HepG2 (cell line): ENCODE results near the gene GPATCH4. TPM values are rescaled to one million over a fixed set of nuclear protein-coding genes. Genes with fewer than 3 reads are reported as not detected.

Experiments
- AFF4 ChIP-seq: sonication (generic); formaldehyde crosslinking; IDR thresholded peaks from 2 replicates; pipeline ENCODE4 v1.4.0; 2020; ENCODE audit warnings: missing genetic modification reagents
- POLR2A ChIP-seq, 2 experiments: IDR thresholded peaks; 2 replicates each; pipeline ENCODE4 v1.6.1; 2011; ENCODE audit warnings: low read depth in 2 of 2, low read length in 2 of 2, mild to moderate bottlenecking in 1 of 2, moderate library complexity in 1 of 2; ENCODE audit not compliant: insufficient read depth in 1 of 2
- PRDM15 ChIP-seq: sonication (generic); formaldehyde crosslinking; IDR thresholded peaks from 2 replicates; pipeline ENCODE4 v1.4.0; 2020; ENCODE audit warnings: missing genetic modification reagents
- RFXAP ChIP-seq: sonication (generic); formaldehyde crosslinking; IDR thresholded peaks from 2 replicates; pipeline ENCODE4 v1.4.0; 2020; ENCODE audit warnings: missing genetic modification reagents, borderline replicate concordance
- SETDB1 ChIP-seq: sonication (generic); formaldehyde crosslinking; IDR thresholded peaks from 2 replicates; pipeline ENCODE4 v1.5.1; 2020; ENCODE audit warnings: missing genetic modification reagents, mild to moderate bottlenecking, borderline replicate concordance
- ZBTB4 ChIP-seq: sonication (generic); formaldehyde crosslinking; IDR thresholded peaks from 2 replicates; pipeline ENCODE4 v1.4.0; 2020; ENCODE audit warnings: missing genetic modification reagents, mild to moderate bottlenecking, borderline replicate concordance
- ZFP91 ChIP-seq: sonication (generic); formaldehyde crosslinking; IDR thresholded peaks from 2 replicates; pipeline ENCODE4 v1.9.0; 2022; ENCODE audit warnings: missing genetic modification reagents, mild to moderate bottlenecking, borderline replicate concordance
- ZHX1 ChIP-seq: sonication (generic); formaldehyde crosslinking; IDR thresholded peaks from 2 replicates; pipeline ENCODE4 v1.8.1; 2022; ENCODE audit warnings: low read depth, mild to moderate bottlenecking, missing genetic modification reagents
- ZNF253 ChIP-seq: sonication (generic); formaldehyde crosslinking; IDR thresholded peaks from 2 replicates; pipeline ENCODE4 v1.8.0; 2022; ENCODE audit warnings: mild to moderate bottlenecking, missing genetic modification reagents, borderline replicate concordance
- polyA plus RNA-seq, 8 experiments: library from polyadenylated mRNA; depleted of rRNA in 3 of 8; stranded (reverse) in 7 of 8; unstranded in 1 of 8; fragments of >200 nt; fragmentation: Illumina TruSeq in 4 of 8; extraction: Trizol in 4 of 8; gene quantifications; 2 replicates each; pipeline versions ENCODE4 v1.2.1 to v1.2.3, GENCODE V29; 2011 to 2016; ENCODE audit warnings: low read depth in 4 of 8, missing spikeins in 1 of 8, mixed read lengths in 1 of 8; ENCODE audit not compliant: insufficient read depth in 1 of 8
- total RNA-seq, 5 experiments: library from RNA; depleted of rRNA; stranded (reverse); fragments of >200 nt; fragmentation: Illumina TruSeq; extraction: Trizol; gene quantifications; 2 replicates each; pipeline ENCODE4 v1.2.3, GENCODE V29; 2016; ENCODE audit warnings: low read depth in 1 of 5

The GPATCH4 gene
- total and polyA plus RNA-seq, 2 of the 13 experiments (the other 11 are each of a cell fraction or from before 2014, with no cell fraction given): 19.2 to 37.9 TPM

- TF ChIP-seq PRDM15 (CRISPR knock-in tag): peak; percentile 91
- TF ChIP-seq ZNF253: peak; percentile 66; the same call in 1 of the 2 replicates
- TF ChIP-seq SETDB1 (CRISPR knock-in tag): no peak
- no peak for TF ChIP-seq RFXAP
- no peak for TF ChIP-seq ZBTB4 (CRISPR knock-in tag)
- peak; percentile 88 to 94 for TF ChIP-seq POLR2A (IDR thresholded peaks at IDR 0.05; ENCODE audit: insufficient read depth in 1 of 2, low read depth in 2 of 2, low read length in 2 of 2)
- peak; percentile 58; the same call in 1 of the 2 replicates for TF ChIP-seq ZFP91 (CRISPR knock-in tag)
- TF ChIP-seq AFF4 (CRISPR knock-in tag): no peak
- TF ChIP-seq ZHX1 (CRISPR knock-in tag): 0 out of 2 replicates have a peak, but pooled peaks have one; percentile 38
Observed at GRCh38 chr1:156591432-156592157, 9.7 kb downstream of the GPATCH4 start, which contains the start of gene NAXE (continued).
